ENCODE results near the gene GOLIM4. TPM values are rescaled to one million over a fixed set of nuclear protein-coding genes. Genes with fewer than 3 reads are reported as not detected.
A peak's percentile ranks its signal among the peaks of the same experiment; 100 is the strongest.

GOLIM4 gene
- total RNA-seq, 1 donor from 2014 or later = 43.1 TPM

DNA sequence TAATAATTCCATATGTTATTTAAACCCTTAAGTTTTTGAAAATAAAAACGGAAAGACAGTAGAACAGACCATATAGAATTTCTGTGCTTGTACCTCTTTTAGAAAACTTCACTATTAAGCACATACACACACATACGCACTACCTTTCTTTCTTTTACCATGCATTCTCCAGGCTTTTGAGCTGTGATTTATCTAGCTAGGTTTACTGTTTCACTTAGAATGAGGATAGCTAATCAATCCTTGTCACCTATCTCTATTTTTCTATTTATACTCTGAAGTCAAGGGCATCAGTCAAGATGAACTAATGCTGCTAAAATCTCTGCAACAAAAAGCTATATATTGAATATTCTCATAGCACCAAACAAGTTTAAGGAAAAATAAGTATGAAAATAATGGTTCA, 43.2 kb downstream of the GOLIM4 start:
- H3K27ac ChIP-seq = no peak overlapping the region
- H3K9me3 ChIP-seq = no peaks in the 10 kb centered on the region
- H3K36me3 ChIP-seq = no peaks in the 10 kb centered on the region
- no peak overlapping the region for H3K4me3 ChIP-seq
- no peak for DNase-seq (ENCODE audit: low spot score in 2 of 2)
- TF ChIP-seq, protein P1, sequence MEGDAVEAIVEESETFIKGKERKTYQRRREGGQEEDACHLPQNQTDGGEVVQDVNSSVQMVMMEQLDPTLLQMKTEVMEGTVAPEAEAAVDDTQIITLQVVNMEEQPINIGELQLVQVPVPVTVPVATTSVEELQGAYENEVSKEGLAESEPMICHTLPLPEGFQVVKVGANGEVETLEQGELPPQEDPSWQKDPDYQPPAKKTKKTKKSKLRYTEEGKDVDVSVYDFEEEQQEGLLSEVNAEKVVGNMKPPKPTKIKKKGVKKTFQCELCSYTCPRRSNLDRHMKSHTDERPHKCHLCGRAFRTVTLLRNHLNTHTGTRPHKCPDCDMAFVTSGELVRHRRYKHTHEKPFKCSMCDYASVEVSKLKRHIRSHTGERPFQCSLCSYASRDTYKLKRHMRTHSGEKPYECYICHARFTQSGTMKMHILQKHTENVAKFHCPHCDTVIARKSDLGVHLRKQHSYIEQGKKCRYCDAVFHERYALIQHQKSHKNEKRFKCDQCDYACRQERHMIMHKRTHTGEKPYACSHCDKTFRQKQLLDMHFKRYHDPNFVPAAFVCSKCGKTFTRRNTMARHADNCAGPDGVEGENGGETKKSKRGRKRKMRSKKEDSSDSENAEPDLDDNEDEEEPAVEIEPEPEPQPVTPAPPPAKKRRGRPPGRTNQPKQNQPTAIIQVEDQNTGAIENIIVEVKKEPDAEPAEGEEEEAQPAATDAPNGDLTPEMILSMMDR (IDR thresholded peaks at IDR 0.05) = no peak
- H3K4me1 ChIP-seq = peaks cover 0 to 19% of the 10 kb centered on the region in 2 donors
- intact Hi-C loops (cut with DNase I) = no loop called here
- no peaks in the 10 kb centered on the region for H3K27me3 ChIP-seq

DNA sequence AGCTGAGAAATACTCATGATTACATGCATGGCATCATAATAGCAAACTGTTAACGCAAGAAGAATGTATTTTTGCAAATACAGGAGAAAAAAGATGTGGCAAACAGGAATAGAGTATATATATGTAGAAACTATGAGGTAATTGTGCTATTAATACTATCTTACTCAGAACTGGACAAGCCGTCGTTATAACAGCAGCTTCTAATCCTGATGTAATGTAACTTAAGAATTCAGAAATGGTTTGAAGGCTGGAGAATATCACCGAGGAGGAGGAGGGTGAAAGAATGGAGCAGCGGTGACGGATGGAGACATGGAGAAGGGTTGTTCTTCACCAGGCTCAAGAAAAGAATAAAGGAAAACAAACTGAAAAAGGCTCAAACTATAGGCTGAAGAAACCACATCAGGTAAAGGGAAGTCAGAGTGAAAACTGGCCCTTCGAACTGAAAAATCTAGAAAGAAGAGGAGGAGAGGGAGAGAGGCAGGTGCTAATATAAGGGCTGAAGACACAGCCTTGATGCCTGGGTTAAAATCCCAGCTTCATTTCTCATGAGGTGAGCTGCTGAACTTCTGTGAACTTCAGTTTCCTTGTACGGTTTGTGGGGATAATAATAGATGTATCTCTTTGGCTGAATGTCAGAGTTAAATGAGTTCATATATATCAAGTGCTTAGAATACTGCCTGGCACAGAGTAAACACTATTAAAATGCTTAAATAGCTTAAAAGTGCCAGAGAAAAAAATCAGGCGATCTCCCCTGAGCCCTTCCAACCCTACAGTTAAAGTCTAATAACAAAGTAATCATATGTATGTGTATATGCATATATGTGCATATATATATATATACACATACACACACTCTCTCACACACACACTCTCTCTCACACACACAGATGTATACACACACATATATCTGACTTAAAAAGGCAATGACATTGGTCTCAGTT, 43.9 kb downstream of the GOLIM4 start:
- H3K4me1 ChIP-seq = peaks cover 0 to 19% of the 10 kb centered on the region in 2 donors
- no peaks in the 10 kb centered on the region for H3K36me3 ChIP-seq
- intact Hi-C loops (cut with DNase I) = loop anchor here (2.0 kb wide), 1 partner anchor 43 kb away; the partner anchor contains the start of gene GOLIM4
- no peaks in the 10 kb centered on the region for H3K27me3 ChIP-seq
- H3K4me3 ChIP-seq = peak overlapping the region in 1 of 2 donors; percentile 37
- no peaks in the 10 kb centered on the region for H3K9me3 ChIP-seq
- H3K27ac ChIP-seq = peak overlapping the region; percentile 8 to 64
- TF ChIP-seq, protein P1 (IDR thresholded peaks at IDR 0.05) = no peak
- no peak for DNase-seq (ENCODE audit: low spot score in 2 of 2)

DNA sequence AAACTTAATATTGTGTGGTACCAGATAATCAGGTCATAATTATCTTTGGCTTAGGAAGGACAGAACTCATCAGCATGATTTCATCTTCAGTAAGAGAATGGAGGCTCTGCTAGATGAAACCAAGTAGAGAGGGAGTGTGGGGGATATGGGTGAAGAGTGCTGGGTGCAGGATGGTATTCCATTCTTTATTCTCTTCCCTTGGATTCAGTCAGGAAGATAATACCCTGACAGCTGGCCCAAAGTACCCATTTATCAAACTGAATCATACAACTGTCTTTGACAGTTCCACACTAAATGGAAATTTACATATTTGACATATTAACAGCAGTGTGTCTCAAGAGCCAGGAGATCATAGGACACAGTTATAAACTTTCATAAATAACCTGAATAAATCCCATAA, 44.7 kb downstream of the GOLIM4 start:
- no peaks in the 10 kb centered on the region for H3K9me3 ChIP-seq
- H3K4me3 ChIP-seq = peak overlapping the region in 1 of 2 donors; percentile 37
- intact Hi-C loops (cut with DNase I) = loop anchor here (2.0 kb wide), 1 partner anchor 44 kb away; the partner anchor contains the start of gene GOLIM4
- no peak for DNase-seq (ENCODE audit: low spot score in 2 of 2)
- peak overlapping the region; percentile 8 to 64 for H3K27ac ChIP-seq
- H3K36me3 ChIP-seq = no peaks in the 10 kb centered on the region
- TF ChIP-seq, protein P1 (IDR thresholded peaks at IDR 0.05) = no peak
- peaks cover 0 to 19% of the 10 kb centered on the region in 2 donors for H3K4me1 ChIP-seq
- H3K27me3 ChIP-seq = no peaks in the 10 kb centered on the region

DNA sequence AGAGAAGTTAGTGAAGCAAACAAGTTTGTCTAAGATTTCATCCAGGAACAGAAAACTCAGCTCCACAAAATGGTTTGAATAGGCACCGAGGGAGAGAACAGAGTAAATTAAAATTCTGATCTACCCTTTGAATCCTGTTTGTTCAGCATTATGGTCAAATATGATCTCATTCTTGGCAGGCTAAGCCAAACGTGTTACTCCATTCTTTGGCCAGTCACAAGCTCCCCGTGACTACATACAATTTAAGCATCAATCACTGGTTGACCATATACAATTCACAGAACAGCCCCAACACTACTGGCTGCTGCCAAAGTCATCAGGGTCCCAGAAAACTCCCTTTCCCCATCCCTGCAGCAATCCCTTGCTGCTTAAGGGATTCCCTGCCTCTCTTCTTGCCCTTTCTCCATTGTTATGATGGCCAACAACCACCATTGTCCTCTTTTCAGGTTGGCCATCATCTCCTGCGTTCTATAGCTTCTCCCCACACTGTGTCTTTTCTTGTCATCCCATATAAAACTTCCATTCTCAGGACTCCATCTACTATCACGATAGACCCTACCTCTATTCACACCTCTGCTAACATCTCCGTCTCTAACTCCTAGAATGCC, 46.3 kb downstream of the GOLIM4 start:
- Histone ChIP-seq H3K4me1 (peaks cover 0 to 19% of the 10 kb centered on the region in 2 donors), H3K9me3 (no peaks in the 10 kb centered on the region), H3K4me3 (no peak overlapping the region), H3K27me3 (no peaks in the 10 kb centered on the region), H3K36me3 (no peaks in the 10 kb centered on the region), H3K27ac (peak overlapping the region in 1 of 2 donors; percentile 28)
- no peak for DNase-seq (ENCODE audit: low spot score in 2 of 2)
- intact Hi-C loops (cut with DNase I) = no loop called here
- TF ChIP-seq, protein P1 (IDR thresholded peaks at IDR 0.05) = no peak

DNA sequence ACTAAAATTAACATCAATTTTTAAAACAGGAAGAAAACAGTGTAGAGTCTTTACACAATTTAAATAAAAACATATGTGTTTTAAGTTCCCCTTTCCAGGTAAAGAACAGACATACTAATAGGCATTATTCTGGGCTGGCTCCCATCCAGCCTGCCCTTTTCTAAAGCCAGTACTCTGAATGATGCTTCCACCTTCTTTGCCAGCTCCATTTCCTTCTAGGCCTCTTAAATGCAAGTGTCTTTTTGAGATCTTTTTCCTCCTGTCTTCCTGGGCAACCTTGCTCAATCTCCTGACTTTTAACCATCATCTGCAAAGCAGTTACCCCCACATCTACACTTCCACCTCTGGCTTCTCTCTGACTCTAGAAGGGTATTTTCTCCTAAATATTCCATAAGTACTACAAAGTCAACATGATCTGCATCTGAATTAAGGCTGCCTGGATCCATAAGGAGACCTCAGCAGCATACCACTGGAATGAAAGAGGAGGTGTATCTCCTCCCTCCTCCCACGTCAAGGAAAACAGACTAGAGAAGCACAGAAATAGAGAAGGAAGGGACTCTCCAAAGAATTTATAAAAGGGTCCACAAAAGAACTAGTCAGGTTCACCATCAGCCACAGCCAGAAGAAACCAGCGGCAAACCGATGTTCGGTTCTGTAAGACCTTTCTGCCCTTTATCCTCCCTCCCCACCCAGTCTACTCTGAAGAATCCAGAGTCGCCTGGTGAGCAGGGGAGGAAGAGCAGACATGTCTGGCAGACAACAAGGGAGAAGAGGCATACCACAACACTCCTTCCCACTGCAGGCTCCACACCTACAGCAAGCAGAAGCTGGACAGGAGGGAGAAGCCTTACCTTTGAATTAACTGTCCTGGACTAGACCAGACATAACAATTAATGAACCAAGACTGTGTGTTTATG, 47.1 kb downstream of the GOLIM4 start:
- Histone ChIP-seq H3K27me3 (no peaks in the 10 kb centered on the region), H3K27ac (peak overlapping the region; percentile 28 to 48), H3K36me3 (no peaks in the 10 kb centered on the region), H3K9me3 (no peaks in the 10 kb centered on the region), H3K4me3 (no peak overlapping the region), H3K4me1 (peaks cover 0 to 19% of the 10 kb centered on the region in 2 donors)
- intact Hi-C loops (cut with DNase I) = no loop called here
- no peak for DNase-seq (ENCODE audit: low spot score in 2 of 2)
- TF ChIP-seq, protein P1 (IDR thresholded peaks at IDR 0.05) = no peak

Measured in ascending aorta (tissue), 2 donors.